ENCODE measurements around the gene MED7.

GRCh38 chr5:157109744-157110143, 32.9 kb downstream of the MED7 start:
- TF ChIP-seq RFX5 (IDR thresholded peaks at IDR 0.05; ENCODE audit: low read depth, low read length) (no peak), POLR2A (IDR thresholded peaks at IDR 0.05; ENCODE audit: low read depth, low read length) (no peak), RCOR1 (IDR thresholded peaks at IDR 0.05; ENCODE audit: insufficient replicate concordance, low read length) (no peak), FOS (IDR thresholded peaks at IDR 0.05; ENCODE audit: low read depth, low read length) (no peak), CTCF (conservative IDR thresholded peaks at IDR 0.05; ENCODE audit: low read depth, low read length) (no peak), BHLHE40 (IDR thresholded peaks at IDR 0.05; ENCODE audit: low read depth, low read length) (no peak), ELK1 (IDR thresholded peaks at IDR 0.05; ENCODE audit: borderline replicate concordance, low read depth, low read length) (no peak), MXI1 (IDR thresholded peaks at IDR 0.05; ENCODE audit: borderline replicate concordance, low read depth, low read length) (no peak), CEBPB (IDR thresholded peaks at IDR 0.05; ENCODE audit: low read depth, low read length) (no peak)

Data from IMR-90 (cell line).